Panc1 (cell line): ENCODE data around the gene TRIOBP.

Source experiments
- CTCF ChIP-seq: fragments of 450-650 bp; IDR thresholded peaks from 2 replicates; pipeline ENCODE4 v1.5.1; 2017; ENCODE audit warnings: mild to moderate bottlenecking
- REST ChIP-seq, 2 experiments: IDR thresholded peaks; 2 replicates each; pipeline ENCODE4 v1.6.1; 2011 to 2012; ENCODE audit warnings: low read depth in 2 of 2, control low read depth in 1 of 2, low read length in 1 of 2, mild to moderate bottlenecking in 1 of 2, moderate library complexity in 1 of 2; ENCODE audit not compliant: insufficient read depth in 1 of 2

GRCh38 chr22:37725551-37726240, 28.8 kb downstream of the TRIOBP start:
- TF ChIP-seq CTCF: no peak
- TF ChIP-seq REST (IDR thresholded peaks at IDR 0.05; ENCODE audit: insufficient read depth in 1 of 2, low read depth in 2 of 2, low read length in 1 of 2): no peak
